Activated CD4-positive, alpha-beta T cell treated with anti-CD3 and anti-CD28 coated beads, Interleukin-2, amount 50 U/mL, for 4 hours (primary cell): ENCODE data around the gene PDE4B.
"Not testable (repeated sequence)": the region's sequence is repeated elsewhere in the genome, so short reads cannot be mapped to it uniquely, and the experiment has no call there.

Experiments
- DNase-seq, 2 experiments: peaks; one replicate each; pipeline ENCODE4 v3.0.0-alpha.2; 2020

Gene PDE4B

DNA sequence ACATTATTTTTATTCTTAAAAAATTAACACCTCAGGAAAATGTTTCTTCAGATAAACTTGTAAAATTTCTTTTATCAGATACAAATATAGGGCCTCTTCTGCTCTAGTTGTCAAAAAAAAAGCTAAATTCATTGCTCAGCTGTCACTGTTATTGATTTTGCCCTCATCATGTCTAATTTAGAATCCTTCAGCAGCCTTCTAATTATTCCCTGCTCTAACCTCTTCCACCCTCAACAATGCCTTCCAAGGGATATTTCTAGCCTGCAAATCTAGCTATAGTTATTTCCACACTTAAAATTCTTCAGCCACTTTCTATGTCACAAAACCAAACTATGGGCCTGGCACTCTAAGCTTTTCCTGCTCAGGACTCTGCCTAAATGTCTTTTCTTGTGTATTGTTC lies 25.2 kb downstream of the PDE4B start:
- no peak for DNase-seq

DNA sequence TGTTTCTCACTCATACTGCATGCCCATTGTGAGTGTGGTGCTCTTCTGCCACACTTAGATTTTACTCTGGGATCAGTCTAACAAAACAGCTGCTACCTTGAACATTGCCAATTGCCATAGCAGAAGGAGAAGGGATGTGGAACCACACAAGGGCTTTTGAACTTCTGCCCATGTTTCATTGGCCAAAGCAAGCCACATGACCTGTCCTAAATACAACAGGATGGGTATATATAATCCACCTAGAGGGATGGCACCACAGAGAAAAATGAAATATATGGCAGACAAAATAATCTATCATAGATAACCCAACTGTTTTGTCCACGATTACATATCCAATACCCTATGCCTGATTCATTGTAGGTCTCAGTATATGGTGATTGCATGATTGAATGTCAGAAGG lies 26.3 kb downstream of the PDE4B start:
- no peak for DNase-seq

DNA sequence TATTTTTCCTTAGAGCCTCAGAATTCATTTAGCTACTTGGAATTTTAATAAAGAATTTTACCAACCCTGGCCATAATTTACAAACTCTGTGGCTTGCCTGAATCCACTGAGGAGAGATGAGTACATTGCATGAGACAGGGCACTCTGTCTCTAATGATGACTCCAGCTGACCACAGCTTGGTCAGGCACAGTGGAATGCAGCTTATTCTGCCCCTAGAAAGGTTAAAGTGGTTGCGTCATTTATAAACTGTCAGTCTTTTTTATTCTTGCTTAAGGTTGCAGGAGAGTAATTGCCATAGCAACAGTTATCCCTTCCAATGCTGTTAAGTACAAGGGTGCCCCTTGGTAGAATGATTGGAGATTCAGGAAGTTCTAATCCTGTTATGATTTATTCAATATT lies 28.3 kb downstream of the PDE4B start:
- no peak for DNase-seq

DNA sequence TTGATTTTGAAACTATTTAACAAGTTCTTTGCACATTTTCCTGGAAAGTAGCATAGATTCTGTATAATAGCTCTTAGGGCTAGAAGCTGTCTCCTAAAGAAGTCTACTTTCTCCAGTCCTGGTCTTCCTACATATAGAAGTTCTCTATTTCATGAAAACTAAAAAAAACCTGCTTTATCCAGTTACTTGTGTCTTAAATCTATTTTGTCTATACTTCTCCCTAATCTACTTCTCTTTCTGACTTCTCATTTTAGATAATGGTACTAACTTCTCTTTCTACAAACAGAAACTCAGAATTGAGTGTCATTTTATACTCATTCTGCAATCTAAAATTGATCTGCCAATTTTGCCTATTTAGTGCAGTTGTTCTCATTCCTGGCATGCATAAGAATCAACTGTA lies 28.7 kb downstream of the PDE4B start:
- no peak for DNase-seq

DNA sequence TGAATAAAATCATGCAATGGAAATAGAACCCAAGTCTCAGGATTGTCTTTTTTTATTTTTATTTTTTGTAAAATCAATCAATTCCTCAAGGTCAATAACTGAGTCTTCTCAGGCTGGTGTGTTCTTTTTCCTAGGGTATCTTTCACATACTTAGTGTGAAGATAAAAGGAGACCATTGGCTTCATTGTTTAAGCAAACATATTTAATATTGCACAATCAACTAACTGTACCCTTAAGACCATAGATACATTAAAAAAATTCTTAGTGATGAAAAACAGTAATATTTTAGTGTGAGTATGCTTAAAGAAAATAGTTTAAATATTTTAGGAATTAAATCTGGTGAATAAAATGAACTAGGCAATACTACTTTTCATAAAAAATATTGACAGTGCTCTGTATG lies 31.4 kb downstream of the PDE4B start:
- DNase-seq: no peak

DNA sequence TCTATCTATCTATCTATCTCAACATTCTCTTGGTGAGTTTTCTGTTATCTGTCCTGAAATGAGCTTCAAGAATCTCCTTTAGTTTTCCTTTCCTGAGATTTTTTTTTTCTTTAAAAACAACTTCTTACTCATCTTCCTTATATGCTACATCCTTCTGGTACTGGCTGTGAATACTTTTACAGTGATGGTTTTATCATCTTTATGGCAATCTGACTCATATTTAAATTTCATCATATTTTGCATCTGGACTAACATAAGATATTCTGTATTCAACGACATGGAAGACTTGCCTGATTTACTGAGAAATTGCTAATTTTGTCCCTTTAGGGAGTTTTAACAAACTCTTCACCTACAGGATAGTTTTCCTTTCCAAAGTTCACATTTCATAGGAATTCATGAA lies 33.0 kb downstream of the PDE4B start:
- no peak for DNase-seq

DNA sequence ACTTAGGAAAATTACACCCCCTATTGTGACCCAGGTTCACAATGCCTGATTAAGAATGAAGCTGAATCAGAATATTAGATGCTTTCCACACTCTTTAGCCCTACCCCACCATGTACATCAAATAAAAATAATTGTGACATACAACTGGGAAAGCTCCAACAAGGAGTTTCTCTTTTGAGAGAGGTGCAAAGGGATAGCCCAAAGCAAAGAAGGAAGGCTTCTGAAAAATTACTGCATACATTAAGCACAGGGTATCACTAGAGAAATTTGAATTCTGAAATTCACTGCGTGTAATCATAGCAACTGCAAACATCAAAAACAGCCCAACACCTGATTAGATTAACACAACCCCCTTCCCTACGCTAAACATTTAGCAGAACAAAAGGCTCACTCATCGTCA lies 34.1 kb downstream of the PDE4B start:
- no peak for DNase-seq

DNA sequence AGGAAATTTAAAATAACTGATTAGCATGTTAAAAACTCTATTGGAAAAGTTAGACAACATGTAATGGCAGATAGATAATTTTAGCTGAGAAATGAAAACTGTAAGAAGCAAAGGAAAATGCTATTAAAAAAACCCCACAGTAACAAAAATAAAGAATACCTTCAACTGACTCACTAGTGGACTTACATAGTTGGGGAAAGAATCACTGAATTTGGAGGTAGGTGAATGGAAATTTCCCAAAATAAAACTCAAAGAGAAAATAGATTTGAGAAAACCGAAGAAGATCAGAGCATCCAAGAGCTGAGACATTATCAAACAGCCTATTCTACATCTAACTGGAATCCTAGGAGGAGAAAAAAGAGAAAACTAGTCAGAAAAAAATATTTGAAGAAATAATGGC lies 34.7 kb downstream of the PDE4B start:
- DNase-seq: no peak

DNA sequence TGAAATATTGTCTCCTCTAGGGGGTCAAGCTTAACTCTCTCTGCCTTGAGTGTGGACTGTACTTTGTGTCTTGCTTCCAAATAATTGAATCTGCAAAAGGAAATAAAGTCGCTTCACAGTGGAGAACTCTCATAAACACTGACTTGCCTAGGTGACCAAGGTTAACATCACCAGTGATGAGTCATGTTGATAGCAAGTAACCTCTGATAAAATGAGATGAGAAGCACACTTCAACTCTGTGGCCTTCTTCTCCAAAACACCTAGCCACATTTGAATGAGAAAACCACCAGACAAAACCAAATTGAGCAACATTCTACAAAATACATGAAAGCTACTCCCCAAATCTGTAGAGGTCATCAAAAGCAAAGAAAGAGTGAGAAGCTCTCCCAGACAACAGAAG lies 37.6 kb downstream of the PDE4B start:
- DNase-seq: no peak

DNA sequence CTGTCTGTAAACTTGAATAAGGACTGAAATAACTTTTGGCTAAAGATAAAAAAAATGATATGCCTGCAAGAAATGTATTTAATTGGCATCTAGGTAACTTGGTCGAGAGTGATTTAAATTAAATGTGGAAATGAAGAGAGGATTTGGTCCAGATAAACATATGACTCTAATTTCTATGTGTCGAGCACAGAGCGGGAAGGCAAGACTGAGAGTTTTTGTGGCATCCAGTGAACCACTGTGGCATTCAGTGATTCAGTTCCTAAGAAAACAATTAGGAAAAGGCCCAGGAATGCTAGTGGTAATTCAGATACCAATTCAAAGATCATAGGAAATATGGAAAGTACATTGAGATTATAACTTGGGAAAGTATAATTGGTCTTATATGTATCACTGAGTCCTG lies 39.6 kb downstream of the PDE4B start:
- no peak for DNase-seq

DNA sequence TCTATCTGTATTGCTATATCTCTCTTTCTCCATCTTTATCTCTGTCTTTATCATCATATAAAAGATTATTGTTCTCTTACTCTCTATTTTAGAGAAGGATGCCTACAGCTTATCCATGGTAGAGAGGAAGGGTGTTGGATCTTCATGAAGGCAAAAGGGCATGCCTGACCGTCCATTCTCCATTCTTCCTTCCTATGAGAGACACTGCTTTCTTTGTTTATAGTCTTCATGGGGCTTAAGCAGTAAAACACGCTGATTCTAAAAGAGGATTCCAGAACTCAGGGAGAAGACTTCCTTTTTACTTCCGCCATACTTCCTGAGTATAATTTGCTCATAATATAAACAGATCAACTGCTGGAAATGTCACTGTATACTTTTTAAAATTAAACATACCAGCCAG lies 44.0 kb downstream of the PDE4B start:
- no peak for DNase-seq

DNA sequence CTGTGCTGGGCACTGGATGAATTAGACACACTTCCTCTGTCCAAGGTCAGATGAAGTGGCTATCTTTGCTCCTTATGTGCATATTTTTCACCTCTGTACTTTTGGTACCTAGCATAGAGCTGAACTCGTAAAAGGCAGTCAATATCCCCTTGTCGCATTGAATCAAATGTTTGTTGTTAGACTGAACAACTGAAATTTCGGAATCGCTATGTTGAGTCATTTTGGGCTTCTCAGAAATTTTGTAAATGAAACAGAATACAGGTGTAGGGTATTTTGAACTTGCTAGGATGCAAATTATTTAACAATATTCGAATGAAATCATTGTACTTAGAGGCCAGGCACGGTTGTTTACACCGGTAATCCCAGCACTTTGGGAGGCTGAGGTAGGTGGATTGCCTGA lies 48.0 kb downstream of the PDE4B start:
- DNase-seq: no peak

DNA sequence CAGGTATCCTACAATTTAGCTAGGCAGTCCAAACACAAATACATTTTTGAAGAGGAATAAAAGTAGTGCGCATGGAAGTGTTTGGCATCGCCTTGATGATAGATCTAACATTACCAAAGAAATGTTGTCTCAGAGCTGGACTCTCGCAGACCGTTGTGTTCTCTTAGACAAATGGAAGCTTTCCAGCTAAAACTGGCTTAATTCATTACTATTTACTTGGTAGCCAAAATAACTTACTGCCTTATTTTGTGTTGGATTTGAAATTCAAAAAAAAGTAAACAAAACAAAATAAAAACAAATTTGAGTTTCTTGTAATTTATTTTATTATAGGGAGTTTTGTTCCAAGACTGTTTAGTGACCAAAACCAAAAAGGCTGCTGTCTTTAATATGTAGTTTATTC lies 51.6 kb downstream of the PDE4B start:
- no peak for DNase-seq

DNA sequence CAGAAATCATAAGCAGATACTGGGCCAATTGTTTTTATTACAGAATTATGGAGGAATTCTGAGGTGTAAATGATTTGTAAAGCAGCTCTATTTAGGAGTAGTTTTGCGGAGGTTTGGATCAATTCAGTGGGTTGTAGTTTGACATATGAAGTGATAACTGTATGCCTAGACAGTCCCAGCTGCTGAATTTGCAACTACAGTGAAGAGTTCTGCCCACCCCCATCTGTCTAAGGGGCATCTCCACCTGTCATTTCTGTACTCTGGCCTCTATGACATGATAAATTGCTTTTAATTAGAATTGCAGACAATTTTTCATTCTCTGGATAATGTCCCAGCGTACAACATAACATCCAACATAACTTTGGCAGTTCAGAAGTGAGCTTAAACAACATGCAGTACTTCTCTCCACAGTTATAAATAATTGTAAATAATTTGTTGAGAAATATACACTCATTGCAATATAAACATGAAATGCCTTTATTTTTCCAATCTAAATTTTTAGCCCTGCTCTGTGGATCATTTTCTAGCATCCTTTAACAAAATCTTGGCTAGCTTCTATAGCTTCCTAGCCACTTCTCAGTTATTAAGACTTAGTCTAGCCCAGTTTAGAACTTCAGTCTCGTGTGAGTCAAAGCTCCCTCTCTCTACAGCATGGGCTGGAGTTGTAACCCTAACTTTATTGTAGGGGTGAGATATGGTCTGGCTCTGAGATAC lies 52.3 kb downstream of the PDE4B start:
- DNase-seq: no peak

DNA sequence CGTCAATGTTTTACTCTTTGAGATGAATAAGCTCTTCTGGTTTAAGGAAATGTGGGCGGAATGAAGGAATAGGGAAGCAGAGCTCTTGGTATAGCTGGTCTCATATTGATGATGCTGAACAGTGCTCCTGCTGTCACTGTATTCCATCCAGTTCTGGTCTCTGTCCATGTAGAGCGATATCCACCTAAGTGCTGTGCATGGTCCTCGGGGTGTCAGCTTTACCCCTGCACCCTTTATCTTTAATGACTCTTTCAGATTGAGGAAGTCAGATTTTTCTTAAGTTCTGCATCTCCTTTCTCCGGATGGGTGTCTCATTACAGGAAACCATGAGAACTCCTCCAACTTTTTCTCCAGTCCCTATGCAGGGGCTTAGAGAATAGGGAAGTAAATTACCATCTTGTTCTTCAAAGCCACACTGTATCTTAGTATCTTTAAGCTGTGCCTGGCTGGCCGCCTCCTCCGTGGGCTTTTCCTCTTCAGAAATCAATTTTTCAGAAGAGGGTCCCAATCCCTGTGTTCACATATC lies 52.9 kb downstream of the PDE4B start:
- no peak for DNase-seq

DNA sequence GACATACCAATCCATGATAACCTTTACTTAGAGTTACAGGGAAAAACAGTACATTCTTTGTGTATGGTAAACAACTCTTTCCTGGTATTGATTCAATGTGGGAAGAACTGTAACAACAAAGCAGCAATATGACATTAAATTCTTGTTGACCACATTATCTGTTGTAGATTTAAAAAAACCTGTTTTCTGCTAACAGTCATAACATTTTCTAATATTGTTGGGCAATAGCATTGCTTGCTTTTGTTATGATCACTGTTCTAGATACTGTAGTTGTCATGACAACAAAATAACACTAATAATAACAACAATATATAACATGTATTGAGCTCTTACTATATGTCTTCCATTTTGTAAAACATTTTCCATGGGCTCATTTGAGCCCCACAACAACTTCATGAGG lies 54.2 kb downstream of the PDE4B start:
- DNase-seq: no peak

DNA sequence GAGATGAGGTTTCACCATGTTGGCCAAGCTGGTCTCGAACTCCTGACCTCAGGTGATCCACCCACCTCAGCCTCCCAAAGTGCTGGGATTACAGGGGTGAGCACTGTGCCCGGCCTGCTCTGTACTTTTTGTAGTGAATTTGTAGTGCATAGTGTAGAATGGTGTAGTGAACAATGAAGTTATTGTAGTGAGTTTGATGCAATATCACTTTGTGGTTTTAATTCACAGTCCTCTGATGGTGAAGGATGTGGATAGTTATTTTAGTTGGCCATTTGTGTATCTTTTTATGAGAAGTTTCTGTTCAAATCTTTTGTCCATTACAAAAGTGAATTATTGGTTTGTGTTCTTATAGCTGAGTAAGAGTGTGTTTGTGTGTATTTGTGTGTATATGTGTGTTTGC lies 57.6 kb downstream of the PDE4B start:
- DNase-seq: no peak

DNA sequence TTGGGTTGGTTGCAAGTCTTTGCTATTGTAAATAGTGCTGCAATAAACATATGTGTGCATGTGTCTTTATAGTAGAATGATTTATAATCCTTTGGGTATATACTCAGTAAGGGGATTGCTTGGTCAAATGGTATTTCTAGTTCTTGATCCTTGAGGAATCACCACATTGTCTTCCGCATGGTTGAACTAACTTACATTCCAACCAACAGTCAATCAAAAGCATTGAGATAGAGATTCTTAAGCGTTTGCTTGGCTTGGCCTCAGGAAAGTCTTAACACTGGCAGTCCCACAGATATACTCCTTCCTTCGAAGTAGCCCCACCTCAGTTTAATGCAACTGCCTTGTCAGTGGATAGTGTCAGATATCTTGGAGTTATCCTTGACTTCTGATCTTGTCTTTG lies 63.9 kb downstream of the PDE4B start:
- DNase-seq: not testable (repeated sequence)

DNA sequence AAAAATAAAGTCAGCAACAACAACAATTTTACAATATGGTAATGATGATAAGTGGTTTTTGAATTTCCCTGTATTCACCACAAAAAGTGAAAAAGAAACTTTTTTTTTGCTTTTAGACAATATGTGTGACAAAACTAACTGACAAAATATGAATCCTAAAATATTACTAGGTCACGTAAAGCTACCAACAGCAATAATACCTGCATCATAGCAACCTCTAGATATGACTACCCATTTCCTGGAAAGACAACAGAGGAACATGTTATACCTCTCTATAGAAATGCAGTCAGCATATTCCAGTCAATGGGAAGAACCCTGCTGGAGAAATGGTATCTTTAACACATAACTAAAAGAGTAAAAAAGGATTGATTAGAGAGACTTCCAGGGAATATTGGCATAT lies 73.7 kb downstream of the PDE4B start:
- DNase-seq: no peak

DNA sequence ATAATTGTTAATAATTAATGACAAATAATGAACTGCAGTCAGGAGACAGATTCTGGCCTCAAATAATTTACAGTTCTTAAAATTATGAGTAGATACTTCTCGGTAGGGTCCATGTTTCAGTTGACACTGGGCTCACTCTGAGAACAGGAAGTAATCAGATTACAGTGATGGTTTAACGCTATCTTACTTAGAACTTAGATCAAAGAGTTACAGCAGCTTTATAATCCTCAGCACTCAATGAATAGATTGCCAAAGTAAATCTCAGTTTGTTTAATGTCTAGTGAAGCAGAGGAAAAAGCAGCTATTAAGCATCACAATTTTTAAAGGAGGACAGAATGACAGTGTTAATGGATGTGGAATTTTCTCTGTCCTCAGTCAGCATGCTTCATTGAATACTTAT lies 79.6 kb downstream of the PDE4B start:
- DNase-seq: no peak

DNA sequence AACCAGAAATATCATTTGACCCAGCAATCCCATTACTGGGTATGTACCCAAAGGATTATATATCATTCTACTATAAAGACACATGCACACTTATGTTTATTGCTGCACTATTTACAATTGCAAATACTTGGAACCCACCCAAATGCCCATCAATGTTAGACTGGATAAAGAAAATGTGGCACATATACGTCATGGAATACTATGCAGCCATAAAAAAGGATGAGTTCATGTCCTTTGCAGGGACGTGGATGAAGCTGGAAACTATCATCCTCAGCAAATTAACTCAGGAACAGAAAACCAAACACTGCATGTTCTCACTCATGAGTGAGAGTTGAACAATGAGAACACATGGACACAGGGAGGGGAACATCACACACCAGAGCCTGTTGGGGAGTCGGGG lies 85.6 kb downstream of the PDE4B start:
- not testable (repeated sequence) for DNase-seq

DNA sequence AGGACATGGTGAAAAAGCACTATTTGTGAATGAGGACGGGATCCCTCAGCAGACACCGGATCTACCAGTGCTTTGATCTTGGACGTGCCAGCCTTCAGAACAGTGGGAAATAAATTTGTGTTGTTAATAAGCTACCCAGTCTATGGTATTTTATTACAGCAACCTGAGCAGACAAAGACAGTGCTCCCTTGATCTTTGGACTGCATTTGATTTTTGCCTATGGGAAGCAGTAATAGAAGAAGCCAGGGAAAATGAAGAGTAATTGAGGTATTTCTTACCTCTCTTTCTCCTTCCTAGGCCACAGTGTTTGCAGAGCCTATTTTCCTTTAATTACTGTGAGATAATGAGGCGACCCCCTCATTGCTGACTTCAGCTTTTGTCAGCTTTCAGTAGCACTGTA lies 87.9 kb downstream of the PDE4B start:
- no peak for DNase-seq

DNA sequence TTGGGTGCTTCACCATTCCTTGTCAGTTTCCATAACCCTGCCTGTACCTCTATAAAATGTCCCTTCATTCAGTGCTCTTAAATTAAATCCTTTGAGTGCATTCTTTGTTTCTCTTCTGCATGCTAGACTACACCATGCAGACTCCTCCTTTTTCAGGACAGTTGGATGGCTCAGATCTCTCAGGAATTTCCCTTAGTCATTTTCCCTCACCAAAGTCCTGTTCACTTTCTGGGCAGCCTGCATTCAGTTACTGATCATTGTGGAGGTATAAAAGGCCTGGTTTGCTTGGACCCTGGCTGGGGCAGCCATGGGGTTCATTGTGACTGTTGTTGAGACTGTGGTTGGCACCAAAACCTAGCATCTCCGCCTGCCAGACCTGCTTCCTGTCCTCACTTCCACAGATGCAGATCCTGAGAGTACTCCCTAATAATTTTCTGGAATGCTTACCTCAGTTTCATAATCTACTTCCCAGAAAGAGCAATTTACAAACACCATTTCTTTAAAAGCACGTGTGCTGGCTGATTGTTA lies 88.4 kb downstream of the PDE4B start:
- no peak for DNase-seq

DNA sequence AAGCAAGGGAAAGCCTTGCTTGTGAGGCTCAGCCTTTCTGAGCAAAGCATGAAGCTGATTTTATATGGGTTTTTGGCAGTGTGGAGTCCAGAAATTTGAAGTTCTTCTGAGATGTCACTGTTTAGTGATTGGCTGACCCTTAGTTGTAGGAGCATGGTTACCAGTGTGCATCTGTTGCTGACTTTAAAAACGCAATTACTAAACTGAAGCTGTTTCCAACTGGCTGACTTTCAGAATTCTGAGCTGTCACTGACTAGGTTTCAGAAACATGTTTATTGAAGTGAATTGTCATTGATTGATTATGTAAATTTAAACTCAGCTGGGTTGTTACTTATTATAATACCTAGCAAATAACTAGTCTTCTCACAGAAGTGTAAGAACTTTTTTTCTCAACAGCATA lies 89.4 kb downstream of the PDE4B start:
- DNase-seq: no peak

DNA sequence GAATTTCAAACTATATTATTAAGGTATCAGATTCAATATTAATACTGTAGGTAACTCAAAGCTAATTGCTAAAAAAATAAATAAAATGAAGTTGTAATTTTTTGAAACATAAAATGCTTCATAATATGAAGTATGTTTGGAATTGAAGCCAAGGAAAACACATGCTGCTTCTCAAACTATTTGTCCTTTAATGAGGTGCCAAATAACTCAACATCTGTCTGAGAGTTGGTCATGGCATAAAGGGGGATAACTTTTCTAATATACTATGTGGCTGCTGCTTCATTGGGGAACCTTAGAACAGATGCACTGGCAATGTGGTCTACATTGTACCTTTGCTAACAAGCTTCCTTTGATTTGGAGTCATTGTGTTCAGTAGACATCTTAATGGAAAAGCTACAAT lies 96.7 kb downstream of the PDE4B start:
- DNase-seq: no peak
